Activated CD4-positive, alpha-beta memory T cell treated with anti-CD3 and anti-CD28 coated beads, Interleukin-2, amount 10 ng/mL, durations not matched to agents 7 days and 5 days (primary cell): ENCODE measurements around the gene AMIGO1. TPM values are rescaled to one million over a fixed set of nuclear protein-coding genes. Genes with fewer than 3 reads are reported as not detected.
"Not testable (repeated sequence)": the region's sequence is repeated elsewhere in the genome, so short reads cannot be mapped to it uniquely, and the experiment has no call there.

Experiments
- CTCF ChIA-PET: fragments of 350-600 bp; sonication (Branson Sonifier 250); formaldehyde crosslinking; loops from one replicate; lab custom pipeline; 2021; ENCODE audit warnings: antibody characterized with exemption, inconsistent platforms; lab: Charles Lee
- POLR2A ChIA-PET: fragments of 350-600 bp; sonication (Branson Sonifier 250); formaldehyde crosslinking; loops from one replicate; lab custom pipeline; 2021; ENCODE audit warnings: antibody characterized with exemption; lab: Charles Lee
- DNase-seq: peaks from one replicate; pipeline ENCODE4 v3.0.0-alpha.2; 2020
- H3K27ac Mint-ChIP-seq: one replicate; pipeline ENCODE4 v1.8.0; 2021; ENCODE audit warnings: mild to moderate bottlenecking, mixed read lengths
- H3K27me3 Mint-ChIP-seq: one replicate; pipeline ENCODE4 v1.8.0; 2021; ENCODE audit warnings: mixed read lengths
- H3K36me3 Mint-ChIP-seq: one replicate; pipeline ENCODE4 v1.8.0; 2021; ENCODE audit warnings: low read depth, mixed read lengths
- H3K4me1 Mint-ChIP-seq: one replicate; pipeline ENCODE4 v1.8.0; 2021; ENCODE audit warnings: mixed read lengths
- H3K4me3 Mint-ChIP-seq: one replicate; pipeline ENCODE4 v1.8.0; 2021; ENCODE audit warnings: mild to moderate bottlenecking, mixed read lengths
- H3K9me3 Mint-ChIP-seq: one replicate; pipeline ENCODE4 v1.8.0; 2021; ENCODE audit warnings: mixed read lengths
- total RNA-seq, 2 experiments: library from RNA; stranded (reverse); gene quantifications; one replicate each; pipeline ENCODE4 v1.2.3, GENCODE V29; 2021

AMIGO1 gene
- total RNA-seq, 2 experiments from 2014 or later = 1.2 to 1.3 TPM

GRCh38 chr1:109478806-109479205 lies 30.7 kb downstream of the AMIGO1 start:
- Mint-ChIP-seq H3K36me3 (no peaks in the 10 kb centered on the region), H3K4me3 (no peak overlapping the region), H3K27me3 (peaks cover 37% of the 10 kb centered on the region), H3K27ac (no peak overlapping the region), H3K9me3 (no peaks in the 10 kb centered on the region), H3K4me1 (peaks cover 22% of the 10 kb centered on the region)
- peak; percentile 60 for DNase-seq
- CTCF ChIA-PET = interaction anchor here (0.6 kb wide), 1 partner anchor 54 kb away, joined by 6 read pairs; no protein-coding TSS in a partner anchor
- POLR2A ChIA-PET = interaction anchor here (0.6 to 1.7 kb wide), 4 partner anchors 12 to 141 kb away, joined by 3 to 6 read pairs (median 3); partner anchors contain the start of genes AMPD2, GNAI3 and GNAT2

- ChIA-PET CTCF (no interaction called here), POLR2A (no interaction called here)
- Mint-ChIP-seq H3K4me1 (peaks cover 14% of the 10 kb centered on the region), H3K36me3 (no peaks in the 10 kb centered on the region), H3K9me3 (no peaks in the 10 kb centered on the region), H3K4me3 (no peak overlapping the region), H3K27me3 (peaks cover 40% of the 10 kb centered on the region), H3K27ac (no peak overlapping the region)
- peak; percentile 19 for DNase-seq
Observed at GRCh38 chr1:109477821-109478220, 31.7 kb downstream of the AMIGO1 start.

- no peak overlapping the region for H3K27ac Mint-ChIP-seq
- POLR2A ChIA-PET = interaction anchor here (1.4 kb wide), 1 partner anchor 56 kb away, joined by 3 read pairs; no protein-coding TSS in a partner anchor
- CTCF ChIA-PET = no interaction called here
- peaks cover 8% of the 10 kb centered on the region for H3K4me1 Mint-ChIP-seq
- no peaks in the 10 kb centered on the region for H3K36me3 Mint-ChIP-seq
- peak; percentile 11 for DNase-seq
- H3K27me3 Mint-ChIP-seq = peaks cover 41% of the 10 kb centered on the region
- H3K4me3 Mint-ChIP-seq = no peak overlapping the region
- no peaks in the 10 kb centered on the region for H3K9me3 Mint-ChIP-seq
Observed at GRCh38 chr1:109476825-109477224, 32.7 kb downstream of the AMIGO1 start.

- ChIA-PET CTCF (no interaction called here), POLR2A (interaction anchor here (1.1 to 1.4 kb wide), 2 partner anchors 8 to 58 kb away, joined by 3 to 4 read pairs; partner anchors contain the start of gene ATXN7L2)
- Mint-ChIP-seq H3K36me3 (no peaks in the 10 kb centered on the region), H3K9me3 (no peaks in the 10 kb centered on the region), H3K4me3 (no peak overlapping the region), H3K4me1 (peaks cover 8% of the 10 kb centered on the region), H3K27ac (no peak overlapping the region), H3K27me3 (peaks cover 46% of the 10 kb centered on the region)
- no peak for DNase-seq
Observed at GRCh38 chr1:109475261-109475660, 34.3 kb downstream of the AMIGO1 start.

- ChIA-PET POLR2A (interaction anchor here (1.1 kb wide), 1 partner anchor 9 kb away, joined by 4 read pairs; the partner anchor contains the start of gene ATXN7L2), CTCF (no interaction called here)
- Mint-ChIP-seq H3K27ac (no peak overlapping the region), H3K4me1 (peaks cover 8% of the 10 kb centered on the region), H3K36me3 (no peaks in the 10 kb centered on the region), H3K9me3 (no peaks in the 10 kb centered on the region), H3K4me3 (no peak overlapping the region), H3K27me3 (peaks cover 51% of the 10 kb centered on the region)
- no peak for DNase-seq
Observed at GRCh38 chr1:109474697-109475096, 34.8 kb downstream of the AMIGO1 start.

- H3K27ac Mint-ChIP-seq, H3K4me3 Mint-ChIP-seq, POLR2A ChIA-PET, H3K9me3 Mint-ChIP-seq, H3K4me1 Mint-ChIP-seq, H3K36me3 Mint-ChIP-seq, DNase-seq: not testable (repeated sequence)
- CTCF ChIA-PET = interaction anchor here (0.7 to 1.1 kb wide), 3 partner anchors 17 to 245 kb away, joined by 3 to 6 read pairs (median 3); no protein-coding TSS in a partner anchor
- peaks cover 50% of the 10 kb centered on the region for H3K27me3 Mint-ChIP-seq
Observed at GRCh38 chr1:109473284-109474057, 36.1 kb downstream of the AMIGO1 start.

GRCh38 chr1:109472779-109473178 lies 36.7 kb downstream of the AMIGO1 start:
- no peaks in the 10 kb centered on the region for H3K4me1 Mint-ChIP-seq
- peaks cover 57% of the 10 kb centered on the region for H3K27me3 Mint-ChIP-seq
- H3K4me3 Mint-ChIP-seq = no peak overlapping the region
- no peaks in the 10 kb centered on the region for H3K9me3 Mint-ChIP-seq
- no peak overlapping the region for H3K27ac Mint-ChIP-seq
- DNase-seq = no peak
- POLR2A ChIA-PET = no interaction called here
- H3K36me3 Mint-ChIP-seq = no peaks in the 10 kb centered on the region
- CTCF ChIA-PET = interaction anchor here (1.1 kb wide), 1 partner anchor 18 kb away, joined by 3 read pairs; no protein-coding TSS in a partner anchor

GRCh38 chr1:109470245-109470644 lies 39.3 kb downstream of the AMIGO1 start:
- POLR2A ChIA-PET = interaction anchor here (0.7 to 1.3 kb wide), 2 partner anchors 44 to 185 kb away, joined by 3 to 6 read pairs; partner anchors contain the start of gene PSMA5
- H3K27me3 Mint-ChIP-seq = peaks cover 66% of the 10 kb centered on the region
- DNase-seq = no peak

GRCh38 chr1:109468903-109469302 lies 40.6 kb downstream of the AMIGO1 start:
- H3K9me3 Mint-ChIP-seq = no peaks in the 10 kb centered on the region
- ChIA-PET CTCF (no interaction called here), POLR2A (interaction anchor here (1.2 to 1.3 kb wide), 2 partner anchors 15 to 43 kb away, joined by 3 to 6 read pairs; partner anchors contain the start of genes ATXN7L2 and PSMA5)
- peaks cover 6% of the 10 kb centered on the region for H3K4me1 Mint-ChIP-seq
- no peak overlapping the region for H3K27ac Mint-ChIP-seq
- no peaks in the 10 kb centered on the region for H3K36me3 Mint-ChIP-seq
- DNase-seq = no peak
- no peak overlapping the region for H3K4me3 Mint-ChIP-seq
- H3K27me3 Mint-ChIP-seq = peaks cover 70% of the 10 kb centered on the region

More at GRCh38 chr1:109470245-109470644, 39.3 kb downstream of the AMIGO1 start:
- CTCF ChIA-PET = interaction anchor here (0.6 to 0.9 kb wide), 3 partner anchors 20 to 378 kb away, joined by 3 to 4 read pairs (median 4); no protein-coding TSS in a partner anchor
- no peak overlapping the region for H3K4me3 Mint-ChIP-seq
- H3K4me1 Mint-ChIP-seq = peaks cover 6% of the 10 kb centered on the region
- H3K27ac Mint-ChIP-seq = no peak overlapping the region
- H3K9me3 Mint-ChIP-seq = no peaks in the 10 kb centered on the region
- no peaks in the 10 kb centered on the region for H3K36me3 Mint-ChIP-seq

- Mint-ChIP-seq H3K27me3 (peaks cover 72% of the 10 kb centered on the region), H3K36me3 (no peaks in the 10 kb centered on the region), H3K4me3 (no peak overlapping the region), H3K4me1 (peaks cover 6% of the 10 kb centered on the region), H3K27ac (no peak overlapping the region), H3K9me3 (no peaks in the 10 kb centered on the region)
- DNase-seq = no peak
- CTCF ChIA-PET = no interaction called here
- POLR2A ChIA-PET = interaction anchor here (1.0 to 1.2 kb wide), 2 partner anchors 16 to 81 kb away, joined by 3 read pairs; partner anchors contain the start of genes ATXN7L2 and GNAI3
Observed at GRCh38 chr1:109468061-109468460, 41.5 kb downstream of the AMIGO1 start.

GRCh38 chr1:109467301-109467777 lies 42.2 kb downstream of the AMIGO1 start:
- no peak for DNase-seq
- POLR2A ChIA-PET = no interaction called here
- CTCF ChIA-PET = no interaction called here
- H3K27me3 Mint-ChIP-seq = peaks cover 71% of the 10 kb centered on the region
- no peak overlapping the region for H3K4me3 Mint-ChIP-seq
- no peaks in the 10 kb centered on the region for H3K36me3 Mint-ChIP-seq
- H3K9me3 Mint-ChIP-seq = no peaks in the 10 kb centered on the region
- H3K27ac Mint-ChIP-seq = no peak overlapping the region
- peaks cover 6% of the 10 kb centered on the region for H3K4me1 Mint-ChIP-seq

- CTCF ChIA-PET = no interaction called here
- H3K4me3 Mint-ChIP-seq = peak within 1 kb of the TSS; percentile 46
- no peak for DNase-seq
Observed at GRCh38 chr1:109466452-109467300, 42.9 kb downstream of the AMIGO1 start, which contains the start of gene SYPL2. SYPL2 (plus strand) TSS chr1:109466546; CDS start chr1:109466844, 298 bp downstream.

More at GRCh38 chr1:109466452-109467300, 42.9 kb downstream of the AMIGO1 start, which contains the start of gene SYPL2:
- POLR2A ChIA-PET = no interaction called here
- peaks cover 75% of the 10 kb centered on the region for H3K27me3 Mint-ChIP-seq
- H3K4me1 Mint-ChIP-seq = peaks cover 6% of the 10 kb centered on the region
- no peaks in the 10 kb centered on the region for H3K9me3 Mint-ChIP-seq
- H3K27ac Mint-ChIP-seq = no peak within 1 kb of the TSS
- no peaks in the 10 kb centered on the region for H3K36me3 Mint-ChIP-seq
